SKM-1 treated with dmso at 0.1 percent for 144 hours (cell line): ENCODE data around the gene KLHL42.

Experiments used
- DNase-seq: peaks from one replicate; lab custom pipeline; 2025; ENCODE audit not compliant: unreplicated experiment; lab: John Stamatoyannopoulos, UW

The KLHL42 gene

DNA sequence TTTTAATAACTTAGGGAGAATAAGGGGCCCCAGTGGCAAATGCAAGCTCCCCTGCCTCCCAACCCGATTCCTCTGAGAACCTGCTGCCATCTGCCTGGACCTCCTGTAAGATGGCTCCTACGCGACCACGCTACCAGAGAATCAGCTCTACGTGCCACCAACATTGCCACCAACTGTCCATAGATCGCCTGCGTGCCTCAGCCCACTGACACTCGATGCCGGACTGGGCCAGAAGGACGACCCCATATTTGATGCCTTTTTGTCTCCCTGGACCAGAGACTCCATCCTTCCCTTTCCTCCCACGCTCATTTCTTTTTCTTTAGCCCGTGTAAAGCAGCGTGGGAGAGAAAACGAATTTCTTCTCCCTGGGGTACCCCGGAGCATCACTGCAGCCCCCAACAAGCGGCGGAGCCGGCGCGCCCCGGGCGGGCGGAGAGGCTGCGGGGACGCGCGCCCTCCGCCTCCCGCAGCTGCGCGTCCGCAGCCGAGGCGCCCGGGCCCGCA, 565 bp upstream of the KLHL42 start:
- no peak for DNase-seq

DNA sequence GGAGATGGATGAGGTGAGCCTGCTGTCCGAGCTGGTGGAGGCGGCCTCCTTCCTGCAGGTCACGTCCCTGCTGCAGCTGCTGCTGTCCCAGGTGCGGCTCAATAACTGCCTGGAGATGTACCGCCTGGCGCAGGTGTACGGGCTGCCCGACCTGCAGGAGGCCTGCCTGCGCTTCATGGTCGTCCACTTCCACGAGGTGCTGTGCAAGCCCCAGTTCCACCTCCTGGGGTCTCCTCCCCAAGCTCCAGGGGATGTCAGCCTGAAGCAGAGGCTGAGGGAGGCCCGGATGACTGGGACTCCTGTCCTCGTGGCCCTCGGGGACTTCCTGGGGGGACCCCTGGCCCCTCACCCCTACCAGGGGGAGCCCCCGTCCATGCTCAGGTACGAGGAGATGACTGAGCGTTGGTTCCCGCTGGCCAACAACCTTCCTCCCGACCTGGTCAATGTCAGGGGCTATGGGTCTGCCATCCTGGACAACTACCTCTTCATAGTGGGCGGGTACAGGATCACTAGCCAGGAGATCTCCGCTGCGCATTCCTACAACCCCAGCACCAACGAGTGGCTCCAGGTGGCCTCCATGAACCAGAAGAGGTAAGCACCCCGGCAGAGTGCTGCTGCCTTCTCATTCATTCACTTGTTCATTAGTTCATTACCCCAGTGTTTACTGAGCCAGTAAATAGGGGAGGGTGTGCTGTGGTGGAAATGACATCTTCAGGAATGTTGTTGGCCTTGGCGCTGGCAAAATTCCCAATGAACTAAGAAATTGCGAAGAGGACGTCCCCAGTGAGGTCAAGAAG, 777 bp downstream of the KLHL42 start:
- no peak for DNase-seq

DNA sequence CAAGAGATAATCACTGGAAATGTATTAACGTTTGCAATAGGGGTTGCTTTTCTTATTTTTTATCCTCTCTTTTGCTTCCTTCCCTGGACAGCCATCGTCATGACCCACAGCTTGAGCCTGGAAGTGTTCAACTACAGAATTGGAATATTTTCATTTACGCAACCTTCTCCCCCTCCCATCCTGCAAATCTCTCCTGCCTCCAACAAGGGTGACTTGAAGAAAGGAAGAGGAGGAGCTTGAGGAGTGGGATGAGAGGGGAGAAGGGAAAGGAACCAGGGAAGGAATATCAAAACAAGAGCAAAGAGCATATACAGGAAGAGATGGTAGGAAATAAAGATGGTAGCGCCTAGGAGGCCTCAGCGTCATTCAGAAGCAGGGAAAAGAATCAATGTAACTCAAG, 1.6 kb downstream of the KLHL42 start:
- DNase-seq: no peak

DNA sequence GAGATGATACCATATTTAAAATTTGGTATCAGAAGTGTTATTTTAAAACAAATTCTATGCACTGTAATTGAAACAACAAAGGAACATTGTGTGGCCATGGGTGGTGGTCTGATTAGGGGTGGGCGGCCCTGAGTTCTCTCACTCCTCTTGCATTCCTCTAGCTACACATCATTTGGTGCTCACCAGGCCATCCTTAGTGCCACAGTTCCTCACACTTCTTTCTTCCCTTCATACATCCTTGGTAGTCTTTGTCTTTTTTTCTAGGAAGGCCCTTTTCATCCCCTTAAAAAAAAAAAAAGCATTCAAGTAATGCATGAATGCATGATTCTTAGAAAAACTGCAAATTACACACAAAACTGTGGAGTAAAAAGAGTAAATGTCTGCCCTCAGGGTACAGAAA, 2.4 kb downstream of the KLHL42 start:
- no peak for DNase-seq

GRCh38 chr12:27785882-27786570, 6.0 kb downstream of the KLHL42 start:
- peak; percentile 31 for DNase-seq

DNA sequence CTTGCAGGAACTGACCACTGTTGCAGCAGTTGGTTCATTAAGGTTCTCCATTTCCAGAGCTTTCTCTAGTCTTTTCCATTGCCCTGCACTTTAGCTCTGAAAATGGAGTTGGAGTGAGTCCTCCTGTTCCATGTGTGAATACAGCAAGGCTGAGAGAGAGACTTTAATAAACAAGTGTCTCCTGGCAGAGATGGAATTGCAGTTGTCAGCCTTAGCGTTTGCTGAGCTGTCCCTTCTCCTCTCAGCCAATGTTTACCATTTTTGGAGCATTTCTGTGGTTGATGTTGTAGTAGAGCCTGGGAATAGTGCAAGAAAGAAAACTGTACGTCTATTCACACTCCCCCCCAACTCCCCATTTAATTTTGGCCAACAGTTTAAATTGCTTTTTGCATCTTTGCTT, 7.5 kb downstream of the KLHL42 start:
- no peak for DNase-seq

- DNase-seq: no peak
These were observed 10.1 kb downstream of the KLHL42 start for GRCh38 chr12:27790179-27790578.

- no peak for DNase-seq
These were observed 15.0 kb downstream of the KLHL42 start for GRCh38 chr12:27794818-27795584.

GRCh38 chr12:27796128-27796527, 16.1 kb downstream of the KLHL42 start:
- DNase-seq: no peak

DNA sequence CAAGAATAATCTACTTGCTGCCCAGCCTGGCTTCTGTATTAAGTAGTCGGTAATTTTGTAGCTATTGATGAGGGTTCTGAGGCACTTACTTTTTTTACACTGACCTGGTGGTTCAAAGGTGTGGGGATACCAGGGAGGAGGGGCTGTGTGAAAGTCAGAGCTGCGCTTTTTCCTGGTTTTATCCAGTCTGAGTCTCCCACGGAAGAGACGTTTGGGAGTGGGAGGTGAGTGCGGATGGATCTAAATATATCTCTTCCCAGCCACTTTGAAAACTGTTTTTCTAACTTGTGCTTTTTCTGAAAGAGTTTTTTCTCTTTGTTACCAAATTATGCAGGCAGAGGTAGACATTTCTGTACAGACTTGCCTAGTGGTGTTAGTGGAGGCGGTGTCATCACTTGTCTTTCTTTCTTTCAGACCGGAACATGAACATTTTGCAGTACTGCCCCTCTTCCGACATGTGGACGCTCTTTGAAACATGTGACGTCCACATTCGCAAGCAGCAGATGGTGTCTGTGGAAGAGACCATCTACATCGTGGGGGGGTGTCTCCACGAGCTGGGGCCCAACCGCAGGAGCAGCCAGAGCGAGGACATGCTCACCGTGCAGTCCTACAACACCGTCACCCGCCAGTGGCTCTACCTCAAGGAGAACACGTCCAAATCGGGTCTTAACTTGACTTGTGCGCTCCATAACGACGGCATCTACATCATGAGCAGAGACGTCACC, 17.4 kb downstream of the KLHL42 start:
- DNase-seq: no peak

DNA sequence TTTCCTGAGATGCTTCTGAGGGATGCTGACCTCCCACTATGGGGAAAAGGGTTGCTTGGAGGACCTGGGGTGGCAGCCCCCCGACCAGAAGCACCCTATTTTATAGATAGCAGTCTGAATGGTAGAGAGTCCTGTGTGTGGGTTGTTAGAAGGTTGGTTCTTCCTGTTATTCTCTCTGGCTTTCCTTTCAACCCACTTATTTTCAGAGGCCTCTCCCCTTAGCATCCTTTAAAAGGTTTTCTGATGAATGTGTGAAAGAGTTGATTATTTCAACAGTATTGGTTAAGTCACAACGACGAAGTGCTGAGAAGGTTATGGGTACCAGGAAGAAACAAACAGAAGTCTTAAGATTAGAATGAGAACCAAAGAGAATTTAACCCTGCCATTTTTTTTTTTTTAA, 20.8 kb downstream of the KLHL42 start:
- DNase-seq: no peak

- no peak for DNase-seq
These were observed 21.6 kb downstream of the KLHL42 start for GRCh38 chr12:27801630-27802029.

- DNase-seq: no peak
These were observed 22.5 kb downstream of the KLHL42 start for GRCh38 chr12:27802511-27802910.

GRCh38 chr12:27802936-27803335, 22.9 kb downstream of the KLHL42 start:
- DNase-seq: no peak

DNA sequence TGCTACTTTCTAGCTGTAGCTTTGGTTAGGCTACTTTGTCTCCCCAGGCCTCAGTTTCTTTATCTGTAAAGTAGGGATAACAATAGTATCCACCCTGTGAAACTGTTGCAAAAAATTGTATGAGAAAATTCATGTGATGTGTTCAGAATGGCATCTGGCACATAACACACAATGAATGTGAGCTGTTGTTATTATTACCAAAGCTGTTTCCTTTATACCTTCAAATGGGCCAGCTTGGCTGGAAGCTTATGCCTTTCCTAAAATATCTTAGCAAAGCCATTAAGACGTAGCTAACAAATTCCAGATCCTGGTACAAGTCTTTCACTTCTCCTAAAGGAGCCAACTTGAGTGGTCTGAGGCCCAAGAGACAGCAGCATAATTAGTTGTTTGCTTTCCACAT, 25.2 kb downstream of the KLHL42 start:
- no peak for DNase-seq

- no peak for DNase-seq
These were observed 26.2 kb downstream of the KLHL42 start for GRCh38 chr12:27806259-27806658.

DNA sequence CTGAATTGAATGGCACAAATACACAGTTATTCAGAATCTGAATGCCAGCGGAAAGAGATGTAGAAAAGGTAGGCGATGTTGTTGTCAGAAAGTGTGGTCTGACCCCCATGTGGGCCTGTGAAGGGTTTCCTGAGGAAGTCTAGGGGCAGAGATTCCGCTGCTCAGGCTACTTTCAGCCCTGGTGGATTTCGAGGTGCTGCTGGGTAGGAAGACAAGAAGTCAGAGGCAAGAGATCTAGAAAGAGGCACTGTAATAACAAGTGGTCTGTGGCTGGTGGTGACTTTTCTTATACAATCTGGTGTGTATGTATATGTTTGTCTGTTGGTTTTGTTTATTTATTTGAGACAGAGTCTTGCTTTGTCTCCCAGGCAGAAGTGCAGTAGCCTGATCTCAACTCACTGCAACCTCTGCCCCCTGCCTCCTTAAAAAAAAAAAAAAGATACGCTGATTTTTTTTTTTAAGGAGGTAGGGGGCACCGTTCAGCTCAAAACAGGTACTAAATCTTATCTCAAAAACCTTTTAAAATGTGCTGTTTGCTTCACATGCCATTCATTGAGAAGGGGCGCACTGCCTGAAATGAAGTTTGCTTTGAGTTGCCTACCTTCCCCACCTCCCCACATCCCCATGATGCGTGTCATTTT, 27.1 kb downstream of the KLHL42 start:
- DNase-seq: no peak

GRCh38 chr12:27808841-27809240, 28.8 kb downstream of the KLHL42 start:
- no peak for DNase-seq

DNA sequence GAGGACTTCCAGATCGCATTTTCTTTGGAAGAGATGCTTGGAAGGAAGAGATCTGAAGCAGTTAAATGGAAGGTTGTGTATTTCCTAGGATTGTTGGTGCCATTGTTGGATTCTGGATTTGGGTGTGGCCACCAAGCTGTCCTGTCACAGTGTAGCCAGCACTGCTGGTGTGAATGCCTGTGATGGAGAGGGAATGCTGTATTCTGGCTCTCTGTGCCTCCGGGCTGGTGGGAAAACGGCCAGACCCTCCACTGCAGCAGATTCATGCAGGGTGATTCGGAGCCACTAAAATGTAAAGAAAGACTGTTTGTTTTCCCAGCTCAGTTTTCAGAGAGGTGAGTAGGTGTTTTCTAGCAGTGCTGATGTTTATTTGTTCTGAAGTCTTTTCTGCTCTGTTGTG, 30.7 kb downstream of the KLHL42 start:
- DNase-seq: no peak

GRCh38 chr12:27812502-27812901, 32.5 kb downstream of the KLHL42 start:
- DNase-seq: no peak

- DNase-seq: no peak
These were observed 34.4 kb downstream of the KLHL42 start for GRCh38 chr12:27814411-27814810.
